ENCODE results near the gene TMEM269.

TMEM269 gene

GRCh38 chr1:42741706-42742105, 43.1 kb upstream of the TMEM269 start:
- H3K9ac ChIP-seq (ENCODE audit: low read depth, low read length) = no peak overlapping the region
- H3K4me3 ChIP-seq (ENCODE audit: low read length) = no peak overlapping the region
- H3K36me3 ChIP-seq (ENCODE audit: insufficient read depth, low read length) = peaks cover 15% of the 10 kb centered on the region
- no peak overlapping the region for H3K4me2 ChIP-seq (ENCODE audit: low read length)
- H3K9me3 ChIP-seq (replicated peaks; ENCODE audit: low read length) = no peaks in the 10 kb centered on the region
- no peaks in the 10 kb centered on the region for H3K4me1 ChIP-seq (ENCODE audit: control insufficient read depth, insufficient read depth, low read length)
- no peaks in the 10 kb centered on the region for H3K27me3 ChIP-seq (ENCODE audit: control insufficient read depth, insufficient read depth, low read length)

- Histone ChIP-seq H3K36me3 (ENCODE audit: insufficient read depth, low read length) (peaks cover 20% of the 10 kb centered on the region), H3K9ac (ENCODE audit: low read depth, low read length) (no peak overlapping the region), H3K4me3 (ENCODE audit: low read length) (no peak overlapping the region), H3K9me3 (replicated peaks; ENCODE audit: low read length) (no peaks in the 10 kb centered on the region), H3K4me2 (ENCODE audit: low read length) (no peak overlapping the region), H3K27me3 (ENCODE audit: control insufficient read depth, insufficient read depth, low read length) (no peaks in the 10 kb centered on the region), H3K4me1 (ENCODE audit: control insufficient read depth, insufficient read depth, low read length) (no peaks in the 10 kb centered on the region)
Measured at GRCh38 chr1:42742141-42742540, 42.6 kb upstream of the TMEM269 start.

- Histone ChIP-seq H3K9me3 (replicated peaks; ENCODE audit: low read length) (no peaks in the 10 kb centered on the region), H3K4me1 (ENCODE audit: control insufficient read depth, insufficient read depth, low read length) (no peaks in the 10 kb centered on the region), H3K27me3 (ENCODE audit: control insufficient read depth, insufficient read depth, low read length) (no peaks in the 10 kb centered on the region), H3K4me2 (ENCODE audit: low read length) (no peak overlapping the region), H3K9ac (ENCODE audit: low read depth, low read length) (no peak overlapping the region), H3K4me3 (ENCODE audit: low read length) (no peak overlapping the region), H3K36me3 (ENCODE audit: insufficient read depth, low read length) (peaks cover 25% of the 10 kb centered on the region)
Measured at GRCh38 chr1:42742617-42743316, 42.0 kb upstream of the TMEM269 start.

- no peak overlapping the region for H3K4me2 ChIP-seq (ENCODE audit: low read length)
- H3K4me1 ChIP-seq (ENCODE audit: control insufficient read depth, insufficient read depth, low read length) = no peaks in the 10 kb centered on the region
- no peaks in the 10 kb centered on the region for H3K27me3 ChIP-seq (ENCODE audit: control insufficient read depth, insufficient read depth, low read length)
- peaks cover 33% of the 10 kb centered on the region for H3K36me3 ChIP-seq (ENCODE audit: insufficient read depth, low read length)
- no peak overlapping the region for H3K4me3 ChIP-seq (ENCODE audit: low read length)
- H3K9ac ChIP-seq (ENCODE audit: low read depth, low read length) = no peak overlapping the region
- H3K9me3 ChIP-seq (replicated peaks; ENCODE audit: low read length) = no peaks in the 10 kb centered on the region
Measured at GRCh38 chr1:42743317-42744147, 41.3 kb upstream of the TMEM269 start.

- Histone ChIP-seq H3K9me3 (replicated peaks; ENCODE audit: low read length) (no peaks in the 10 kb centered on the region), H3K27me3 (ENCODE audit: control insufficient read depth, insufficient read depth, low read length) (no peaks in the 10 kb centered on the region), H3K9ac (ENCODE audit: low read depth, low read length) (no peak overlapping the region), H3K4me2 (ENCODE audit: low read length) (no peak overlapping the region), H3K36me3 (ENCODE audit: insufficient read depth, low read length) (peaks cover 38% of the 10 kb centered on the region), H3K4me1 (ENCODE audit: control insufficient read depth, insufficient read depth, low read length) (no peaks in the 10 kb centered on the region), H3K4me3 (ENCODE audit: low read length) (no peak overlapping the region)
Measured at GRCh38 chr1:42744148-42744413, 40.7 kb upstream of the TMEM269 start.

- no peaks in the 10 kb centered on the region for H3K4me1 ChIP-seq (ENCODE audit: control insufficient read depth, insufficient read depth, low read length)
- H3K36me3 ChIP-seq (ENCODE audit: insufficient read depth, low read length) = peaks cover 51% of the 10 kb centered on the region
Measured at GRCh38 chr1:42745851-42746250, 38.9 kb upstream of the TMEM269 start.

GRCh38 chr1:42746436-42747105, 38.2 kb upstream of the TMEM269 start:
- no peaks in the 10 kb centered on the region for H3K27me3 ChIP-seq (ENCODE audit: control insufficient read depth, insufficient read depth, low read length)
- no peak overlapping the region for H3K4me3 ChIP-seq (ENCODE audit: low read length)
- no peaks in the 10 kb centered on the region for H3K4me1 ChIP-seq (ENCODE audit: control insufficient read depth, insufficient read depth, low read length)
- no peak overlapping the region for H3K9ac ChIP-seq (ENCODE audit: low read depth, low read length)
- H3K4me2 ChIP-seq (ENCODE audit: low read length) = no peak overlapping the region
- H3K9me3 ChIP-seq (replicated peaks; ENCODE audit: low read length) = no peaks in the 10 kb centered on the region
- peaks cover 52% of the 10 kb centered on the region for H3K36me3 ChIP-seq (ENCODE audit: insufficient read depth, low read length)

More at GRCh38 chr1:42745851-42746250, 38.9 kb upstream of the TMEM269 start:
- no peak overlapping the region for H3K4me2 ChIP-seq (ENCODE audit: low read length)
- H3K9ac ChIP-seq (ENCODE audit: low read depth, low read length) = no peak overlapping the region
- H3K9me3 ChIP-seq (replicated peaks; ENCODE audit: low read length) = no peaks in the 10 kb centered on the region
- no peak overlapping the region for H3K4me3 ChIP-seq (ENCODE audit: low read length)
- H3K27me3 ChIP-seq (ENCODE audit: control insufficient read depth, insufficient read depth, low read length) = no peaks in the 10 kb centered on the region

- Histone ChIP-seq H3K4me3 (ENCODE audit: low read length) (no peak overlapping the region), H3K9ac (ENCODE audit: low read depth, low read length) (no peak overlapping the region), H3K36me3 (ENCODE audit: insufficient read depth, low read length) (peaks cover 57% of the 10 kb centered on the region), H3K4me2 (ENCODE audit: low read length) (no peak overlapping the region), H3K27me3 (ENCODE audit: control insufficient read depth, insufficient read depth, low read length) (no peaks in the 10 kb centered on the region), H3K4me1 (ENCODE audit: control insufficient read depth, insufficient read depth, low read length) (no peaks in the 10 kb centered on the region), H3K9me3 (replicated peaks; ENCODE audit: low read length) (no peaks in the 10 kb centered on the region)
Measured at GRCh38 chr1:42747125-42747524, 37.7 kb upstream of the TMEM269 start.

- Histone ChIP-seq H3K9ac (ENCODE audit: low read depth, low read length) (no peak overlapping the region), H3K36me3 (ENCODE audit: insufficient read depth, low read length) (peaks cover 66% of the 10 kb centered on the region), H3K9me3 (replicated peaks; ENCODE audit: low read length) (no peaks in the 10 kb centered on the region), H3K4me3 (ENCODE audit: low read length) (no peak overlapping the region), H3K4me2 (ENCODE audit: low read length) (no peak overlapping the region), H3K27me3 (ENCODE audit: control insufficient read depth, insufficient read depth, low read length) (no peaks in the 10 kb centered on the region), H3K4me1 (ENCODE audit: control insufficient read depth, insufficient read depth, low read length) (peaks cover 4% of the 10 kb centered on the region)
Measured at GRCh38 chr1:42748021-42748420, 36.8 kb upstream of the TMEM269 start.

- H3K4me1 ChIP-seq (ENCODE audit: control insufficient read depth, insufficient read depth, low read length) = peaks cover 8% of the 10 kb centered on the region
- no peaks in the 10 kb centered on the region for H3K9me3 ChIP-seq (replicated peaks; ENCODE audit: low read length)
- peaks cover 69% of the 10 kb centered on the region for H3K36me3 ChIP-seq (ENCODE audit: insufficient read depth, low read length)
- H3K4me2 ChIP-seq (ENCODE audit: low read length) = no peak overlapping the region
- no peaks in the 10 kb centered on the region for H3K27me3 ChIP-seq (ENCODE audit: control insufficient read depth, insufficient read depth, low read length)
- H3K4me3 ChIP-seq (ENCODE audit: low read length) = no peak overlapping the region
- no peak overlapping the region for H3K9ac ChIP-seq (ENCODE audit: low read depth, low read length)
Measured at GRCh38 chr1:42748461-42749410, 36.1 kb upstream of the TMEM269 start.

GRCh38 chr1:42750041-42750440, 34.8 kb upstream of the TMEM269 start:
- Histone ChIP-seq H3K4me1 (ENCODE audit: control insufficient read depth, insufficient read depth, low read length) (peaks cover 8% of the 10 kb centered on the region), H3K9ac (ENCODE audit: low read depth, low read length) (no peak overlapping the region), H3K4me3 (ENCODE audit: low read length) (no peak overlapping the region), H3K4me2 (ENCODE audit: low read length) (no peak overlapping the region), H3K9me3 (replicated peaks; ENCODE audit: low read length) (no peaks in the 10 kb centered on the region), H3K27me3 (ENCODE audit: control insufficient read depth, insufficient read depth, low read length) (no peaks in the 10 kb centered on the region), H3K36me3 (ENCODE audit: insufficient read depth, low read length) (peaks cover 82% of the 10 kb centered on the region)
